B cell (primary cell): ENCODE results near the gene CLEC4M. TPM values are rescaled to one million over a fixed set of nuclear protein-coding genes. Genes with fewer than 3 reads are reported as not detected.
"Not testable (repeated sequence)": the region's sequence is repeated elsewhere in the genome, so short reads cannot be mapped to it uniquely, and the experiment has no call there.

Experiments
- ATAC-seq: fragments of 200-7000 bp; cut with Tn5 transposase; one replicate; pipeline ENCODE4 v1.10.0; 2021; ENCODE audit warnings: low read depth, mild to moderate bottlenecking, moderate number of reproducible peaks, moderate library complexity
- CTCF ChIA-PET: fragments of 350-600 bp; sonication (Branson Sonifier 250); formaldehyde crosslinking; loops from one replicate; lab custom pipeline; 2021; ENCODE audit warnings: antibody characterized with exemption, inconsistent platforms; lab: Charles Lee
- POLR2A ChIA-PET: fragments of 350-600 bp; sonication (Branson Sonifier 250); formaldehyde crosslinking; loops from one replicate; lab custom pipeline; 2021; ENCODE audit warnings: antibody characterized with exemption; lab: Charles Lee
- DNase-seq: peaks from one replicate; pipeline ENCODE4 v3.0.0; 2013
- H2AFZ ChIP-seq: 2 replicates; pipeline ENCODE4 v1.6.1; 2012; ENCODE audit warnings: mild to moderate bottlenecking, low read depth, low read length; ENCODE audit not compliant: insufficient read depth, poor library complexity, severe bottlenecking
- H3K27ac ChIP-seq, 2 donors: 1 replicate in 1 of 2; 2 replicates in 1 of 2; pipeline ENCODE4 v1.5.1; 2012 to 2013; ENCODE audit warnings: low read length in 2 of 2, mild to moderate bottlenecking in 2 of 2, moderate library complexity in 1 of 2
- H3K27me3 ChIP-seq, 4 experiments: fragments of 200-600 bp in 1 of 4; sonication (generic) in 1 of 4; replicated peaks in 1 of 4; 1 replicate in 2 of 4; 2 replicates in 2 of 4; pipeline versions ENCODE4 v1.6.1 to v1.7.0; 2013 to 2016; ENCODE audit warnings: low read length in 3 of 4, mild to moderate bottlenecking in 2 of 4, mixed read lengths in 1 of 4, moderate library complexity in 1 of 4; ENCODE audit not compliant: insufficient read depth in 4 of 4, control insufficient read depth in 3 of 4; ENCODE audit errors: control extremely low read depth in 1 of 4
- H3K36me3 ChIP-seq, 2 experiments: replicated peaks in 1 of 2; 1 replicate in 1 of 2; 2 replicates in 1 of 2; pipeline versions ENCODE4 v1.6.1 to v1.7.1; 2013; ENCODE audit warnings: low read length in 1 of 2; ENCODE audit not compliant: insufficient read depth in 2 of 2, control insufficient read depth in 1 of 2; ENCODE audit errors: control extremely low read depth in 1 of 2, extremely low read depth in 1 of 2
- H3K4me1 ChIP-seq, 2 donors: fragments of 200-600 bp in 1 of 2; sonication (generic) in 1 of 2; 1 replicate in 1 of 2; 2 replicates in 1 of 2; pipeline versions ENCODE4 v1.5.1 to v1.6.1; 2013 to 2017; ENCODE audit warnings: low read length in 2 of 2; ENCODE audit not compliant: control insufficient read depth in 2 of 2, insufficient read depth in 2 of 2
- H3K4me2 ChIP-seq: replicated peaks from 2 replicates; pipeline ENCODE3; 2012; ENCODE audit warnings: mild to moderate bottlenecking, low read depth, low read length; ENCODE audit not compliant: poor library complexity, severe bottlenecking
- H3K4me3 ChIP-seq, 5 experiments: fragments of 200-600 bp in 1 of 5; sonication (generic) in 1 of 5; 1 replicate in 3 of 5; 2 replicates in 2 of 5; pipeline versions ENCODE4 v1.5.1 to v1.7.0; 2011 to 2016; ENCODE audit warnings: low read length in 4 of 5, mild to moderate bottlenecking in 4 of 5, low read depth in 2 of 5, control low read depth in 1 of 5, moderate library complexity in 1 of 5; ENCODE audit not compliant: insufficient read depth in 1 of 5; ENCODE audit errors: control extremely low read depth in 1 of 5, extremely low read depth in 1 of 5
- H3K79me2 ChIP-seq: fragments of 200-600 bp; sonication (generic); one replicate; pipeline ENCODE4 v1.6.0; 2016; ENCODE audit warnings: low read length; ENCODE audit not compliant: control insufficient read depth, insufficient read depth
- H3K9ac ChIP-seq: fragments of 200-600 bp; sonication (generic); 2 replicates; pipeline ENCODE4 v1.6.1; 2017; ENCODE audit warnings: mild to moderate bottlenecking, low read length, moderate library complexity
- H3K9me3 ChIP-seq, 3 donors: one replicate each; pipeline versions ENCODE4 v1.6.1 to v1.7.1; 2013; ENCODE audit warnings: low read length in 2 of 3; ENCODE audit not compliant: control insufficient read depth in 2 of 3, insufficient read depth in 1 of 3; ENCODE audit errors: control extremely low read depth in 1 of 3
- H4K20me1 ChIP-seq: 2 replicates; pipeline ENCODE4 v1.6.0; 2012; ENCODE audit warnings: mild to moderate bottlenecking, low read length; ENCODE audit not compliant: insufficient read depth, control insufficient read depth, poor library complexity, severe bottlenecking
- H3K27ac Mint-ChIP-seq: one replicate; pipeline ENCODE4 v1.8.0; 2021; ENCODE audit warnings: mixed read lengths
- H3K27me3 Mint-ChIP-seq: one replicate; pipeline ENCODE4 v1.8.0; 2021; ENCODE audit warnings: mixed read lengths
- H3K4me1 Mint-ChIP-seq: one replicate; pipeline ENCODE4 v1.8.0; 2021; ENCODE audit warnings: mixed read lengths
- H3K4me3 Mint-ChIP-seq: one replicate; pipeline ENCODE4 v1.8.0; 2021; ENCODE audit warnings: mixed read lengths
- H3K9me3 Mint-ChIP-seq: one replicate; pipeline ENCODE4 v1.8.0; 2022; ENCODE audit warnings: mixed read lengths; ENCODE audit not compliant: insufficient read depth
- EZH2 ChIP-seq: IDR thresholded peaks from 2 replicates; pipeline ENCODE4 v1.6.1; 2012; ENCODE audit warnings: borderline replicate concordance, low read depth, mild to moderate bottlenecking, moderate library complexity, low read length; ENCODE audit not compliant: insufficient read depth, poor library complexity, severe bottlenecking
- WGBS: methylation state at CpG from one replicate; pipeline ENCODE4 v1.1.5; 2013; ENCODE audit warnings: missing lambda C conversion rate; ENCODE audit not compliant: insufficient coverage; 5-methylcytosine and 5-hydroxymethylcytosine counted together
- intact Hi-C: fragments of 100-400 bp; cut with micrococcal nuclease; formaldehyde crosslinking; loops from one replicate; pipeline ENCODE4 v1.10.0; 2022
- polyA plus RNA-seq: library from polyadenylated mRNA; depleted of rRNA; stranded (reverse); fragments of >200 nt; gene quantifications from 2 replicates; pipeline ENCODE4 v1.2.3, GENCODE V29; 2012
- total RNA-seq, 2 donors: library from RNA; stranded (reverse); fragments of 120-200 nt in 1 of 2; gene quantifications; 1 replicate in 1 of 2; 2 replicates in 1 of 2; pipeline versions ENCODE4 v1.2.3 to v1.2.4, GENCODE V29; 2013 to 2022
- TF ChIP-seq, protein P1 (sequence below): fragments of 200-600 bp; IDR thresholded peaks from one replicate; pipeline ENCODE4 v1.8.0; 2022; ENCODE audit warnings: antibody characterized with exemption, mild to moderate bottlenecking

CLEC4M gene
- total and polyA plus RNA-seq, 2 donors (not counting 1 experiment from before 2014, with no cell fraction given): 0.10 to 0.52 TPM

- 50% methylated on average over 1 of the region's 1 CpG for WGBS
These were observed 653 bp downstream of the CLEC4M start for GRCh38 chr19:7763696-7764095.

DNA sequence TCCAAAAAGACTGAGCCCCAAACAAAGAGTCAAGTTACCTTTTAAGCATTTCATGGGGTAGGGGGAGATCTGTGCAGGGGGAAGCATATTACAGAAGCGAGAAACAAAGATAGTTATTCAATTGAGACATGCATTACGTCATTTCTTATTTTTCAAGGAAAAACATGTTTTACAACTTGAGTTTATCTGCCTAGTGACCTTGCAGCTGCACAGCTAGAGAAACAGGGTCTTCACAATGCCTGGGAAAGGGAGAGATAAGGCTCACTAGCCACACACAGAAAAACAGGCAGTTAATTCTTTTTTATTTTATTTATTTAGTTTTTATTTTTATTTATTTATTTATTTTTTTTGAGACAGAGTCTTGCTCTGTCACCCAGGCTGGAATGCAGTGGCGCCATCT is 1.1 kb downstream of the CLEC4M start:
- intact Hi-C loops, POLR2A ChIA-PET: not testable (repeated sequence)
- peaks cover 13% of the 10 kb centered on the region for H3K4me1 Mint-ChIP-seq

More at GRCh38 chr19:7763696-7764095, 653 bp downstream of the CLEC4M start:
- H2AFZ ChIP-seq: no peak overlapping the region
- H3K4me3 ChIP-seq: no peak overlapping the region
- peaks cover 0 to 15% (median 4%) of the 10 kb centered on the region in 4 experiments for H3K27me3 ChIP-seq
- TF ChIP-seq, protein P1, sequence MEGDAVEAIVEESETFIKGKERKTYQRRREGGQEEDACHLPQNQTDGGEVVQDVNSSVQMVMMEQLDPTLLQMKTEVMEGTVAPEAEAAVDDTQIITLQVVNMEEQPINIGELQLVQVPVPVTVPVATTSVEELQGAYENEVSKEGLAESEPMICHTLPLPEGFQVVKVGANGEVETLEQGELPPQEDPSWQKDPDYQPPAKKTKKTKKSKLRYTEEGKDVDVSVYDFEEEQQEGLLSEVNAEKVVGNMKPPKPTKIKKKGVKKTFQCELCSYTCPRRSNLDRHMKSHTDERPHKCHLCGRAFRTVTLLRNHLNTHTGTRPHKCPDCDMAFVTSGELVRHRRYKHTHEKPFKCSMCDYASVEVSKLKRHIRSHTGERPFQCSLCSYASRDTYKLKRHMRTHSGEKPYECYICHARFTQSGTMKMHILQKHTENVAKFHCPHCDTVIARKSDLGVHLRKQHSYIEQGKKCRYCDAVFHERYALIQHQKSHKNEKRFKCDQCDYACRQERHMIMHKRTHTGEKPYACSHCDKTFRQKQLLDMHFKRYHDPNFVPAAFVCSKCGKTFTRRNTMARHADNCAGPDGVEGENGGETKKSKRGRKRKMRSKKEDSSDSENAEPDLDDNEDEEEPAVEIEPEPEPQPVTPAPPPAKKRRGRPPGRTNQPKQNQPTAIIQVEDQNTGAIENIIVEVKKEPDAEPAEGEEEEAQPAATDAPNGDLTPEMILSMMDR: no peak
- no peak for TF ChIP-seq EZH2
- DNase-seq (no peak), ATAC-seq (no peak)
- peaks cover 3% of the 10 kb centered on the region for H3K9me3 Mint-ChIP-seq
- intact Hi-C loops: no loop called here
- H3K4me1 Mint-ChIP-seq: peaks cover 13% of the 10 kb centered on the region
- no peak overlapping the region for H3K4me3 Mint-ChIP-seq
- no peaks in the 10 kb centered on the region for H4K20me1 ChIP-seq
- no peak overlapping the region for H3K27ac ChIP-seq
- peaks cover 25% of the 10 kb centered on the region for H3K27me3 Mint-ChIP-seq
- no peaks in the 10 kb centered on the region for H3K36me3 ChIP-seq
- no peak overlapping the region for H3K9ac ChIP-seq
- peaks cover 6 to 10% of the 10 kb centered on the region in 2 donors for H3K4me1 ChIP-seq
- ChIA-PET CTCF (interaction anchor here (0.6 to 1.2 kb wide), 3 partner anchors 34 to 537 kb away, joined by 3 read pairs; partner anchors contain the start of gene TRAPPC5), POLR2A (no interaction called here)
- H3K79me2 ChIP-seq: no peaks in the 10 kb centered on the region
- H3K9me3 ChIP-seq: peaks cover 6 to 13% (median 11%) of the 10 kb centered on the region in 3 donors
- H3K27ac Mint-ChIP-seq: no peak overlapping the region
- no peak overlapping the region for H3K4me2 ChIP-seq

GRCh38 chr19:7765043-7765442 is 2.0 kb downstream of the CLEC4M start:
- H2AFZ ChIP-seq, H3K9ac ChIP-seq, H3K9me3 Mint-ChIP-seq, CTCF ChIA-PET, H3K27ac ChIP-seq, intact Hi-C loops, H3K9me3 ChIP-seq, ATAC-seq, H3K27ac Mint-ChIP-seq, H3K4me1 ChIP-seq, H3K4me3 Mint-ChIP-seq, H3K79me2 ChIP-seq, H3K4me2 ChIP-seq, DNase-seq, H3K36me3 ChIP-seq, H4K20me1 ChIP-seq, POLR2A ChIA-PET, H3K4me3 ChIP-seq: not testable (repeated sequence)
- WGBS: 93% methylated on average over 2 of the region's 2 CpGs
- H3K27me3 ChIP-seq: peaks cover 0 to 15% (median 4%) of the 10 kb centered on the region in 4 experiments
- Mint-ChIP-seq H3K27me3 (peaks cover 36% of the 10 kb centered on the region), H3K4me1 (peaks cover 13% of the 10 kb centered on the region)

More for the DNA sequence above, 1.1 kb downstream of the CLEC4M start:
- not testable (repeated sequence) for H3K9ac ChIP-seq, H3K79me2 ChIP-seq, H3K36me3 ChIP-seq, H4K20me1 ChIP-seq, ATAC-seq, H3K4me2 ChIP-seq, DNase-seq, H3K4me1 ChIP-seq, H2AFZ ChIP-seq, H3K27ac Mint-ChIP-seq, H3K9me3 Mint-ChIP-seq, H3K27ac ChIP-seq, H3K4me3 ChIP-seq
- Histone ChIP-seq H3K9me3 (peaks cover 5 to 11% (median 8%) of the 10 kb centered on the region in 3 donors), H3K27me3 (peaks cover 0 to 15% (median 4%) of the 10 kb centered on the region in 4 experiments)
- no CpG with 5 or more reads among the region's 3 CpGs for WGBS
- Mint-ChIP-seq H3K4me3 (peak overlapping the region; percentile 15), H3K27me3 (peaks cover 29% of the 10 kb centered on the region)
- CTCF ChIA-PET: interaction anchor here (1.0 kb wide), 1 partner anchor 83 kb away, joined by 3 read pairs; the partner anchor contains the start of gene TRAPPC5
